ENCODE results near the gene BMAL1. TPM values are rescaled to one million over a fixed set of nuclear protein-coding genes. Genes with fewer than 3 reads are reported as not detected.

The BMAL1 gene
- polyA plus RNA-seq, 3 donors: 9.7 to 11.2 (median 10.3) TPM

DNA sequence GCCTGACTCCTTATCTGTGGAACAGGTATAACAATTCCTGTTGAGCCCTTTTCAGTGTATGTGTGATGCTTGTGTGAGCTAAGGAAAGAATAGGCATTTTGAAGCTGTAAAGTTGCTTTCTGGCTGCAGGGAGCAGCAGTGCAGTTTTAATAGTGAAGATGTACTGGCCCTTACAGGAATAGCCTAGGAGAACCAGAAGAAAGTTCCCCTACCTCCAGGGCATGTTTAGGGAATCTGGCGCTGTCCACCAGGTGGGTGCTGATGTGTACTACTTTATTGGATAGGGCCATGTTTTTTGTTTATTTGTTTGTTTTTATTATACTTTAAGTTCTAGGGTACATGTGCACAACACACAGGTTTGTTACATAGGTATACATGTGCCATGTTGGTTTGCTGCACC is 11.5 kb downstream of the BMAL1 start:
- no peak for DNase-seq (ENCODE audit: low read depth in 3 of 3, low spot score in 2 of 3)

DNA sequence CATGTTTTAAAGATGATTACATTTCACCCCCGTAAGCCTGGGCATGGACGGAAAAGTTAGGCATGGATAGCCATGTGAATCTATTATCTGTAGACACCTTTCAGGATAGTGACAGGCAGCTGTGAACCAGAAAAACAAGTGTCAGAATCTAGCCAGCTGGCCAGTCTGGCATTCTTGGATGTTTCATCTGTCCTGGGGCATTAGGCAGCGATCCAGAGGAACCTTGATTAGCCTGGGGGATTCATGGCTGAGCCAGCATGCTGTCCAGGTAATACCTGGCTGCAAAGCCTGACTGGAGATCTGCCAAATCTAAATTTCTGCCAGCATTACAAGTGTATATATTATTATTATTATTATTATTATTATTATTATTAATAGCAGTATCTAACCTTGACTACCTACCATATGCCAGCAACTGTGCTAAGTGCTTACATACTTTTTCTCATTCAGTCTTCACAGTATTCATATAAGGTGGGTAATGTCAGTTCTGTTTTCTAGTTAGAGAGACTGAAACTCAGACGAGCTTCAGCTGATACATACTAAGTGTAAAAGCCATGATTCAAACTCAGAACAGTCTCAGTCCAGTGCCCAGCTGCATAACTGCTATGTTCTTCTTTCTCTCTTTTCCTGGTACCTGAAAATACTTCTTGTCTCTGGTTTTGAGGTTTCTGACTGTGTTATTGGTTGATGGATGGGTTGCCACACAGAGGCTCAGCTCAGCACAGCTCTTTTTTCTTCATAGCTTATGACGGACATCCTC is 12.8 kb downstream of the BMAL1 start:
- no peak for DNase-seq (ENCODE audit: low read depth in 3 of 3, low spot score in 2 of 3)

DNA sequence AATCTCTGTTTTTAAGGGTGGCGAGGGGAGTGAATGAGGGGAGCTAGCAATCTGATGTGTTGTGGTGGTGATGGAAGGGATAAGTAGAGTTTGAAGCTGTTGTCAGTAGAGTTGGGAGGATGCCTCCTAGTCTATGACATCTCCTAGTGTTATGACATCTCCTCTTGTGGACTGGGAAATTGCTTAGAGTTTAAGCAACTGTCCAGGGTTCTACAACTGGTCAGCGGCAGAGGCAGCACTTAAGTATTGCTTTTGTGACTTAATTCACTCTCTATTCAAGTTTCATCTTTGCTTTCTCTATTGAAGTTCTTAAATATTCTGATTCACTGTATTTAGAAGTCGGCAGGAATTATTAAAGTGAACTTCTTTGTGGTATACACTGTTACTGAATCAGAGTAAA is 13.8 kb downstream of the BMAL1 start:
- no peak for DNase-seq (ENCODE audit: low read depth in 3 of 3, low spot score in 2 of 3)

DNA sequence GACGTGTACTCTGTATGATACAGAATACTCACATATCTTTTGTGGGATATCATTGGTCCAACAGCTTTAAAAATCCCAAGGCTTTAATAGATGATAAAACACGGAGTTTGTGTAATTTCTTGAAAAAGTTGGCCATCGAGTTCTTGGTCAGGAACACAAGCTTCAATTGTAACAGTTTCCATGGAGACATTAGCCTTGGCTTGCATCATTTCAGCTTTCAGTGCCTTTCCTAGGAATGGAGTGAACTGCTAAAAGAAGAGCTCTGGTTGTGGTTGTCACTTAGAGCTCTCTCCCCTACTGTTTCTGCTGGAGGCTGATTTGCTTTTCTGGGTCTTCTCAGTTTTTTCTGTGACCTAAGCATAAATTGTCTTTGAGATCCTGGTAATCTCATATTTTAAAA is 14.2 kb downstream of the BMAL1 start:
- no peak for DNase-seq (ENCODE audit: low read depth in 3 of 3, low spot score in 2 of 3)

DNA sequence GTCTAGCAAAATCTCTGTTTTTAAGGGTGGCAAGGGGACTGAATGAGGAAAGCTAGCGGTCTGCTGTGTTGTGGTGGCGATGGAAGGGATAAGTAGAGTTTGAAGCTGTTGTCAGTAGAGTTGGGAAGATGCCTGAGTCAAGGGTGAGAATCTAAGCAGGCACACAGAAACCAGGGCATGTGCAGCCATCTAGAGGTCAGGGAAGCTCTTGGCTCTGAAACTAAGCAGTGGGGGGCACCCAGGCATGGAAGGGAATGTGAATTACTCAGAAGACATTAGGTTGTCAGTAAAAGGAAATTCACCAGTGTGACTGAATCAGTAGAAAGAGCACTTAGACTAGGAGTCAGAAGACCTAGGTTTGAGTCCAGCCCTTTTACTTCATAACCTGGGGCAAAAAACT is 15.4 kb downstream of the BMAL1 start:
- DNase-seq (ENCODE audit: low read depth in 3 of 3, low spot score in 2 of 3): no peak

DNA sequence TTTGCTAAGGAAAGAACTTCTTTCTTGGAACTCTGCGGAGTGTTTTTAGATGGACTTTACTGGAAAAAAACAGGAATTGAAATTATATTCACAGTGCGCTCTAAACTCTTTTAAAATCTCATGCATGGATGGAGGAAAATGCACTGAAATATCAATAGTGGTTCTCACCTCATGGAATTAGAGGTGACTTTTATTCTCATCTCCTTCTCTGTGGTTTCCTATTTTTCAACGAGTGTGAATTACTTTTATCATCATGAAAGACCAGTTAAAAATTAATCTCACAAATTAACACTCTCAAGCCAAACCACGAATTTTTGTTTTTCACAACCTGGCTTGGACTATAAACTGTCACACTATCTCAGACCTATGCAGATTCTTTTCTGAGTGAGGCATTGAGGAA is 16.6 kb downstream of the BMAL1 start:
- no peak for DNase-seq (ENCODE audit: low read depth in 3 of 3, low spot score in 2 of 3)

DNA sequence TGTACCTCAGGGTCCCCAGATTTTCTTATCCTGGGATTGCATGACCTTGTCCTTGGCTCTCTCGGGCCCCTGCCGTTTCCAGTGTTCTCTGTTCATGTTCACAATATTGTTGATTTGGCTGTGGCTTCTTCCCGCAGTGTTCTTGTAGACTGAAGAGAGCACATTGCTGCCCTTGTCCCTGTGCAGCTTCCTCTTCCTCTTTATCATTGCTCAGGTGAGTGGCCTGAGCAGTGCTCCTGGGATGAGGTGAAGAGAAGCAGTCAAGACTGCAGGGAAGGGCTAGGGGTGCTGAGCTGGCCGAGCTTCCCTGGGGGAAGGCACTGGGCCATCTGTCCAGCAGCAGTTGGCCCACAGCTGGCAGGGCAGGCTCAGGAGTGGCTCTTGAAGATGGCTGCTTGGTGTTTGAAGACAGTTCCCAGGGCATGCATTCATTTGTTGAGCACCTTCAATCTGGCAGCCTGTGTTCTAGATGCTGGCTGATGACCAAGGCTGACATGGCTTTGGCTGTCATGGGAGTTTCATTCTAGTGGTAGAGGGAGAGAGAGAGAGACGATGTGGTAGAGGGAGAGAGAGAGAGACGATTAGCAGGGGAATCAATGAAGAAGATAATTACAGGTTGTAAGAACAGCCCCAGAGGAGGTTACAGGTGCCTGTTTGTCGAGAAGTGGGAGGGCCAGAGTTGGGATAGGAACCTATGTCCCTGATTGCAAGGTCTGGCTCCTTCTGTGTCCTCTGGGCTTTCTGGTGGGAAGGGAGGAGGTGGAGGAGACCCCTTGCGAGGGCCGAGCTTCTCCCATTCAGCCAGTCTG is 17.4 kb downstream of the BMAL1 start:
- no peak for DNase-seq (ENCODE audit: low read depth in 3 of 3, low spot score in 2 of 3)

DNA sequence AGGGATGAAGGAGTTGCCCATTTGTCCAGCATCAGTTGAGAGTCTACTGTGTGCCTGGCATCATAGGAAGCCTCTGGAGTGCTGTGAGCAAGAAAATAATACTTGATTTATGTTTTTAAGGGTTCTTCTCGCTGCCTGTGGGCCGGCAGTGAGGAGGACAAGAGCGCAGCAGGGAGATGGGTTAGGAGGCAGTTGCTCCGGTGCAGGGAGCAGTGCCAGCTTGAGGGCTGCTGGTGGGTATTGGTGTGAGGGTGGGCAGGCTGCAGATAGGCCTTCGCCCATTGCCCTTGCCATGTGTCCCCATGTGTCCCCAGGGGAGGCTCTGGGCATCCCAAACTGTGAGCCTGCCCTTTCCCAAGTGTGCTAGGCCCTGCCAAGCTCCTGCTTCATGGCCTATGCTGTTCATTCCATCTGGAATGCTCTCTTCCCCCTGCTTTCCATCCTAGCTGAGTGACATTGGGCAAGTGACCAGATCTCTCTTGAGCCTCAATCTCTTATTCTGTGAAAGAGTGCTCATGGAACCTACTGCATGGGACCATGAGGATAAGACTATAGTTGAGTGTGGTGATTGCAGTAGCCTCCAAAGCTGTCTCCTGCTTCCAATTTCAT is 19.8 kb downstream of the BMAL1 start:
- no peak for DNase-seq (ENCODE audit: low read depth in 3 of 3, low spot score in 2 of 3)

DNA sequence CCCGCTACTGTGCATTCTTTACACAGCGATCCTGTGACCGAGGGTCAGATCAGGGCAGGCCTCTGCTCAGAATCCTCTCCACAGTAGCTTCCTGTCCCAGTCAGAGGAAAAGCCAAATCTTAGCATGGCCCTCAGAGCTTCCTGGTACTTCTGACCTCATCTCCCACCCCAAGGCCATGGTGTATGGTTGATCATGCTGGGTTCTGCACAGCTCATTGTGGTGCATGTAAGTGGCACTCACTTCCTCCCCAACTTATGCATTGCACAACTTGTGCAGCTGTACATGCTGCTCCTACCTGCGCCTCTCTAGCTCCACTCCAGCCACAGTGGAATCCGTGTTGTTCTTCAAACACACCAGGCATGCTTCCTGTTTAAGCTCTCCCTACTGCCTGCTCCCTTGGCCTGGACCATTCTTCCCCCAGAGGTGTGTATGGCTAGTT is 20.3 kb downstream of the BMAL1 start:
- DNase-seq (ENCODE audit: low read depth in 3 of 3, low spot score in 2 of 3): no peak

DNA sequence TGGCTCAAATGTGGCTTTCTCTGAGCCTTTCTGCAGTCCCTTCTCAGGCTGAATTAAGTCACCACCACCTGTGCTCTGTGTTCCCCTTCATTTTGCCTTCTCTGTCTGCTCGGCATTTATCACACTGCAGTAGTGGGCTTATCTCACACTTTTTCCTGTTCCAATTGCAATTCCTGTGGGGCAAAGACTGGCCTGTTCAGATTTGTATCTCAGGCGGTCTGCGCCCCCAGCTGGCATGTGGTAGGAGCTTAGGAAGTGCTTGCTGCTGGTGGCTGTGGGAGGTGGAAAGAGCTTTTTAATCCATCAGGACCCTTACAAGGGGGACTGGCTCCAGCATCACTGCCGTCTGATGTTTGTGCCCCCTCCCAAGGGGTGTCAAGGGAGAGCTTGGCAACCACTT is 21.2 kb downstream of the BMAL1 start:
- no peak for DNase-seq (ENCODE audit: low read depth in 3 of 3, low spot score in 2 of 3)

DNA sequence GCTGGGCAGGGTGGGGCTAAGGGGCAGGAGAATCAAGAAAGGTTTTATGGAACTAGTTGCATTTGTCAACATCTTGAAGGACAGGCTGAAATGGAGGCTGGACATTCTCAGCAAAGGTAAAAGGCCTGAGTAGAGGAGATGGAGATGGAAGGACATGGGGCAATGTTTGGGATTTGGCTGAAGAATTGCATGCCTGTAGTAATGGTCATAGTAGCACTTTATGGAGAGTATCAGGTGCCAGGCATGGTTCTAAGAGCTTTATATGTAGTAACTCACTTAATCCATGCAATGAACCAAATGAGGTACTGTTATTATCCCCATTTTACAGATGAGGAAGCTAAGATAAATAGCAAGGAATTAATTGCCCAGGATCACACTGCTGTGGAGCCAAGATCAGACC is 23.9 kb downstream of the BMAL1 start:
- DNase-seq (ENCODE audit: low read depth in 3 of 3, low spot score in 2 of 3): no peak

DNA sequence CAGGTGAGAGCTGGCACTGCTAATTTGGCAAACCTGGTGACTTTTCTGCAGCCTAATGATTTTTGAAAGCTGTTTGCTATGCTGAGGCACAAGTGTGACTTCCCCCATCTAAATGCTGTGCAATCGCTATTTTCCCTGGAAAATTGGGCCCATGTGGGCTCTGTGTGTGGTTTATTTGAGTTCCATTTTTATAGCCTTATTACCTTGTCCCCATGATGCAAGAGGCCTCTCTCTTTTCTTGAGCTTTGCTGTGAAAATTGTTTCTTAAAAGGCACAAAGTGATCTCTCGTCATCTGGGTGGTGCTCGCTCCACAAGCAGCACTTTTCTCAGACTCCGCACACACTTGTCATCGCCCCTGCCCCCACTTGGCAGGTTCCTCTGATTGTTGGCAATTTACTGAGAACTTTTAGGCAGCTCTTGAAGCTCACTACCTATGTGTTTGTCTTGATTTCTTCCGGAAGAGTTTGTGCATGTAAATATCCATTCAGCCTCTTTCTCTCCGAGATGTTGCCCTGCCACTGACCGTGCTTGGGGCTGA is 24.9 kb downstream of the BMAL1 start:
- DNase-seq (ENCODE audit: low read depth in 3 of 3, low spot score in 2 of 3): no peak

DNA sequence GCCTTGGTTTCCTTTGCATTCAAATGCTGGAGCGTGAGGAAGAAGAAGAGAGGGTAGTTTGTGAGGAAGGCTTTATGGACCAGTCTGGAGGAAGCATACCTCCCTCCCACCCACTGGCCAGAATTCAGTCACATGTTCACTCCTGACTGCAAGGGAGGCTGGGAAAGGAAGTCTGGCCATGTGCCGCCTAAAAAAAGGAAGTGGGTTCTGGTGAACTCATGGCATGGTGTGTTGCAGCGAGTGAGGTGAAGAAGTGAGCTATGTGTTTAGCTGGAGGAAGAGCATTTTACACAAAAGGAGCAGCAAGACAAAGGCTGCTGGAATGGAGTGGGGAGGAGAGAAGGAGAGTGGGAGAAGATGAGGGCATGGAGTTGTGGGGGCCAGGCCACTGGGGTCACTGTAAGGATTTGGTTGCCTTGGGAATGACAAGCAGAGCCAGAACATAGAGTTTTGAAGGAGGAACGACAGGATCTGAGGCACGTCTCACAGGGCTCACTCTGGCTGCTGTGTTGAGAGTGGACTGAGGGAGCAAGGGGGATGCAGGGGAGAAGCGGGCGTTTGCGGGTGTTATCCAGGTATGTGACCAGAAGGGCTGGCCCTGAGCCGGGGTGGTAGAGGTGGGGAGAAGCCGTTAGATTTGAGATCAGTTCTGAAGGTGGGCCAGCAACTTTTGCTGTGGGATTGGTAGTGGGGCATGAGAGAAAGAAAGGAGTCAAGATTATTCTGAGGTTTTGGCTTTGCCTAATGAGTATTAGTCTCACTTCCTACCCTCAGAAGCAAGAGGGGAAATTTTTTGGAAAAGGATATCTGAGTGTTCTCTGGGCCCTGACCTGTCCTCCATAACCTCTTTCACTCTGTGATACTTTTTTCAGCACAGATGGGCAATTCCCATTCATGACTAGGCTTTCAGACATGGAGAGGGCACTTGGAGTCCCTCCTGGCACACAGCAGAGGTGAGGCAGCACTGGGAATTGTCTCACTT is 26.4 kb downstream of the BMAL1 start:
- DNase-seq (ENCODE audit: low read depth in 3 of 3, low spot score in 2 of 3): no peak

DNA sequence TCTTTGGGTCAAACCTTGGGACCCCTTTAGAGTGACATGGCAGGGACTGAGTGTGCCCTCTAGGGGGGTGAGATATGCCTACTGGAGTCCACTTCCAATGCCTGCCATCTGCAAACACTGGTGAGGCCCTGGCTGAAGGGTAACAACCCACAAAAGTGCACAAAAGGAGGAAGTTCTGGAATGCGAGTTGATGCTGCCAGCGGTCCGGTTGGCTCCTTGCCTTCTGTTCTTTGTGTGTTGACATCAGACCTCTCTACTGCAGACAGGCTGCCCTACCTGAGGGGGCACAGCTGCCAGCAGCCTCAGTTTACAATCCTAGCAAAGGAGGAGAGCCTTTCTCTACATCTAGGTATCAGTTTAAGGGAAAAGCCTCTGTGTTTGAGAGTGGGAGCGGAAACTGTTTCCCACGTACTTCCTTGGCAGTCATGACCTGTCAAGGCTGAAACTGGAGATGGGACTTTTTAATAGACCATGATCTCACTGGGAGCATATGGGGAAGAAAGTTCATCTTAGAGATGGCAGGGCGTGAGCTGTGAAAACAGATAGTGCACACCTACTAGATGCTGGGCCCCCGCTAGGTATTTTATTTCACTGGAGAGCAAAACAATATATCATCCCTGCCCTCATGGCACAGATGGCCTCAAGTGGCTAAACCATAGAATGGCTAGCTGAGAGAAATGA is 27.2 kb downstream of the BMAL1 start:
- DNase-seq (ENCODE audit: low read depth in 3 of 3, low spot score in 2 of 3): no peak

DNA sequence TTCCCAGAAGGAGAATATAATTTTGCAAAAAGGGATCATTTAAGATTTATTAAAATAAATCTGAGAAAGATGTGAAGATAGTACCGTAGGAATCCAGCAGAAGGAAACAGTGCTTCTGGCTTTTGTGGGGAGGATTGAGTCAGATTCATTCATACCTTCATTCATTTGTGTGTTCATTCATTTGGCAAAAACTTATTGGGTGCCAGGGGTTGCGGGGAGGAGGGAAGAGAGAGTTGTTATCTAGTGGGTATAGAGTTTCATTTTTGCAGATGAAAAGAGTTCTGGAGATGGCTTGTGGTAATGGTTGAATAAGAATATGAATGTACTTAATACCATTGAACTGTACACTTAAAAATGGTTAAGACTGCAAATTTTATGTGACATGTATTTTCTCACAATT is 31.1 kb downstream of the BMAL1 start:
- no peak for DNase-seq (ENCODE audit: low read depth in 3 of 3, low spot score in 2 of 3)

DNA sequence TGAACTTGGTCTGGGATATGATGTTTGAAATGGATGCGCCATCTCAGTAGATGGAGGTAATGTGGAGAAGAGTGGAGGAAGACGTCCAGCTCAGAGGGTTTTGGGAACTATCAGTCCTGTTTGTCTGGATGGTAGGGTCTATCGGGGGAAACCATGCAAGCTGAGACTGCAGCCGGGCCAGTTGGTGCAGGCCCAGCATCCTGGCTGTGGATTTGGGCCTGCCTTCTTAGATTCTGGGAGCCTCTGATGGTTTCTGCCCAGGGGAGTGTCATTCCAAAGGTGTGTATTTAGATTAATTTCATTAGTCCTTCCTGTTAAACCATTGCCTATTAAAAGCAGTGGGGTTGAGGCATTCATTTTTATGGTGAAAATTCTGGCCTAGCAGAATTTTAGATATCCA is 31.6 kb downstream of the BMAL1 start:
- no peak for DNase-seq (ENCODE audit: low read depth in 3 of 3, low spot score in 2 of 3)

DNA sequence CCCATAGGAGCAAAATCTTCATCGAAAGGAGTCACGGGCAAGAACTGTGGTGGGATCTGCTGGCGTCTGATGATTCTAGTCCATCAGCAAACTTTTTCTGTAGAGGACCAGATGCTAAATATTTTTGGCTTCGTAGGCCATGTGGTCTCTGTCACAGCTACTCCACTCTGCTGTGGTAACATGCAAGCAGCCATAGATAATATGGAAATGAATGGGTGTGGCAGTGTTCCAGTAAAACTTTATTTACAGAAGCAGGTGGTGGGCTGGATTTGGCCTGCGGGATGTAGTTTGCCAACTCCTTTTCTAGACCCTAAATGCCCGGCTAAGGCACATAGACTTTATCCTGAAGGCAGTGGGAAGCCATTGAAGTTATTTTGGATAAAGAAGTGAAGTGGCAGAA is 32.9 kb downstream of the BMAL1 start:
- DNase-seq (ENCODE audit: low read depth in 3 of 3, low spot score in 2 of 3): no peak

DNA sequence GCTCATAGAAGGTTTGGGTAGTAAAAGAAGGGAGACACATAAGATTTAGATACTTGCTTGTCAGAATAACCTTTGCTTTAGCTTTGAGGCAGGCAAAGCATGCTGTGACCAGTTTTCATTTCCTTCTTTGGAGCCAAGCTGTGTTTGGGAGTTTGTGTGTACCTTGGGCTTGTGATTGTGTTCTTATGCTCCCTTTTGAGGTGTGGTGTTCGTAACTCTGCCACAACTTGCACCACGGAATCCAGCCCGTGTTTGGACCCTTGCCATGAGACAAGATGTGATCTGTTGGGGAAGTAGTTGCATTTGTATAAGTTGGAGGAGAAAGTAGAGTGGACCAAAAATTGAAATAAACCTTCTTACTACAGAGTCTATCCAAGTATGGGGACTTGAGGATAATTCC is 34.0 kb downstream of the BMAL1 start:
- no peak for DNase-seq (ENCODE audit: low read depth in 3 of 3, low spot score in 2 of 3)

DNA sequence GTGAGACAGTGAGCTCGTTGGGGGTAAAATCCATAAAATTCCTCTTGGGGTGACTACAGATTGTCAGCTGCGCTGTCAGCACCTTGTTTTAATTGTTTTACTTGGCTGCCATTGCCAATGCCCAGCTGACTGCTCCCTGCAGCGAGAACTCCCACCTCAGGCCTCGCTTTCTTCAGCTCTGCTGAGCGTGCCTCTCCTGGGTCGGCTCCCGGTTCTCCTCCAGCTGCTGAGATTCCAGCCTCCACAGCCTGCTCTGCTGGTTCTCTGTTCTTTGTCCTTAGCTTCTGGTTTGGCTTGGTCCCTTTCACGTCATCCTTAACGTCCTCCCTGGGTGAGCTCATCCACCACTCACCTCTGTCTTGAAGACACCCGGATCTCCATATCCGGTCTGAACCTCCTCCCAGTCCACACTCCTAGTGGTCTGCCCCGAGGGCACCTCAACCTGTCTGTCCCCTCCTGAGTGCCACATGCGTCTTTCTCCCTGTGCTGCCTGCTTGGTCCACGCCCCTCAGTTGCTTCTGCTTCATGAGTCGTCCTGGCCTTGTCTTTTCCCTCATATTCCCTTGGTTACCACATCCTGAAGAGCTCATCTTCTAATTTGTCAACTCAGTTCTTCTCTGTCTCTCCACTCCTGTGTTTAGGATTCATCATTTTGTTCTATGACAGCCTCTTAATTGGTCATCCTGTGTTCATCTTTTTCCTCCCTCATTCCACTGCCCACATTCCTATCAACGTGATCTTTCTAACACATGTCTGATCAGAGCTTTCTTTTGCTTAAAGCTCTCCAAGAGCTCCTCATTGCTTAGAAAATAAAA is 35.6 kb downstream of the BMAL1 start:
- DNase-seq (ENCODE audit: low read depth in 3 of 3, low spot score in 2 of 3): no peak

All from right renal cortex interstitium (tissue), 3 donors.